ENCODE results near the gene DHRS3. TPM values are rescaled to one million over a fixed set of nuclear protein-coding genes. Genes with fewer than 3 reads are reported as not detected.

DHRS3 gene
- total and polyA plus RNA-seq, 2 donors = 20.5 to 56.8 TPM

DNA sequence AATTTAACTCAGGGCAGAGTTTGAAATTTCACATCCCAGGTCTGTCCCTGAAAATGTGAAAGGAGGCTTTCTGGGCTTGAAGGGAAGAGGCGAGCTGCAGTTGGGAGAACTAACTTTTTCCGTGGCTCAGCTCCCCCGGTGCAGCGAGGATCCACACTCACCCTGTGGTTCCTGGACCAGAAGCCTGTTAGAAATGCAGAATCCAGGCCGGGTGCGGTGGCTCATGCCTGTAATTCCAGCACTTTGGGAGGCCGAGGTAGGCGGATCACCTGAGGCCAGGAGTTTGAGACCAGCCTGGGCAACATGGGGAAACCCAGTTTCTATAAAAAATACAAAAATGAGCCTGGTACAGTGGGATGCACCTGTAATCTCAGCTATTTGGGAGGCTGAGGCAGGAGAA, 2.9 kb upstream of the DHRS3 start:
- 97% methylated on average over 8 of the region's 8 CpGs for WGBS
- Histone ChIP-seq H3K4me3 (ENCODE audit: low read length in 2 of 2) (no peak overlapping the region), H3K27ac (ENCODE audit: low read depth in 1 of 2, low read length in 1 of 2) (no peak overlapping the region)

DNA sequence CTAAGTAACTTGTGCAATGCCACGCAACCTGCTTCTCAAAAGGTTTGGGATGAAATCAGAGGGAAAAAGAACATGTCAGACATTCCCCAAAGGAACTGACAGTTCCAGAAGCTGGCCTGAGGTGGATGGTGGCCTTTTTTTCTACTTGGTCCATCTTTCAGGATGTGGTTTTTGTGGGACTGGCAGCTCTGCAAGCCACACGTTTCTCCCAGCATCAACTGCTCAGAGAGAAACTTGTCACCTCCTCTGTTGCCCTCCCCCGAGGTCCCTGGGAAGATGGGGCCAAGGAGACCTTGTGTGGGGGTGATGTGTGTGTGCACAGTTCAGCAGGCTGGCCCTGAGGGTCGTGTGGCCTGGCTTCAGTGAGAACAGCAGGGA, 2.5 kb upstream of the DHRS3 start:
- peaks cover 0 to 42% of the 10 kb centered on the region in 2 donors for H3K27me3 ChIP-seq (ENCODE audit: control insufficient read depth in 2 of 2, insufficient read depth in 1 of 2, low read length in 1 of 2)
- H3K9me3 ChIP-seq (ENCODE audit: control insufficient read depth in 2 of 2, insufficient read depth in 1 of 2, low read length in 1 of 2) = no peaks in the 10 kb centered on the region
- WGBS = 22% methylated on average over 4 of the region's 4 CpGs
- no peak overlapping the region for H3K27ac ChIP-seq (ENCODE audit: low read depth in 1 of 2, low read length in 1 of 2)
- H3K4me3 ChIP-seq (ENCODE audit: low read length in 2 of 2) = no peak overlapping the region
- peak in 1 of 9 donors; percentile 47 for DNase-seq (ENCODE audit: low read depth in 6 of 9, low spot score in 9 of 9)
- no peaks in the 10 kb centered on the region for H3K36me3 ChIP-seq (ENCODE audit: control insufficient read depth in 2 of 2, insufficient read depth in 2 of 2, low read length in 1 of 2)
- H3K4me1 ChIP-seq (ENCODE audit: control insufficient read depth in 2 of 2, insufficient read depth in 2 of 2, low read length in 2 of 2) = peaks cover 20 to 49% of the 10 kb centered on the region in 2 donors

More for the DNA sequence above, 2.9 kb upstream of the DHRS3 start:
- H3K36me3 ChIP-seq (ENCODE audit: control insufficient read depth in 2 of 2, insufficient read depth in 2 of 2, low read length in 1 of 2) = no peaks in the 10 kb centered on the region
- peaks cover 0 to 37% of the 10 kb centered on the region in 2 donors for H3K27me3 ChIP-seq (ENCODE audit: control insufficient read depth in 2 of 2, insufficient read depth in 1 of 2, low read length in 1 of 2)
- no peaks in the 10 kb centered on the region for H3K9me3 ChIP-seq (ENCODE audit: control insufficient read depth in 2 of 2, insufficient read depth in 1 of 2, low read length in 1 of 2)
- H3K4me1 ChIP-seq (ENCODE audit: control insufficient read depth in 2 of 2, insufficient read depth in 2 of 2, low read length in 2 of 2) = peaks cover 20 to 46% of the 10 kb centered on the region in 2 donors
- DNase-seq (ENCODE audit: low read depth in 6 of 9, low spot score in 9 of 9) = no peak

DNA sequence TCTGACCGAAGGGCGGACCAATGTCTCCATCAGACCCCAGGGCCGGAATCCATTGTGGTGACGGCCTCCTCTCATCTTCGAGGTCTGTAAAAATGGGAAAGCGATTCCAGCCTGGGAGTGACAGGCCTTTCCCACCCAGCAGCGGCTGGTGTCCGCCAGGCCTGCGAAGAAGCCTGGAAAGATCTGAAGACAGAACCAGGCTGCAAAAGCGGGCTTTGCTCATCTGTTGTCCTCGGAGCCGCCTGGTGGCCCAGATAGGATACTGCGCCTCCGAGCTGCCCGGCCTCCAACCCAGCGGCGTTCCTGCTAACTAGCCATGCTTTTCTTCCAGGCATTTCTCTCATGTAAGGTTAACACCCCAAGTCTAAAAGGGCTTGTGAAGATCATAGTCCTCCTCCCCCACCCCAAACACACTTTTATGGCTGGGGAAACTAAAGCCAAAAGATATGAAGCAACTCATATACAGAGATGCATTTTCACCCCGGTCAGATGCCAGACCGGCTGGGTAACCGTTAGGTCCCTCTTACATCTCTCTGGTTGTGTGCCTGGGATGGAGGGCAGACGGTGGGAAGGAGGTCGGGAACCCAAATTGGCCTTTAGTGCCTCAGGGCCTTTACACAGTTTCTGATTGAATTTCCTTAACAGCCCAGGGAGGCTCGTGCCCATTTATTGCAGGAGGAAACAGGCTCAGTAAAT, 1.9 kb upstream of the DHRS3 start:
- no peaks in the 10 kb centered on the region for H3K9me3 ChIP-seq (ENCODE audit: control insufficient read depth in 2 of 2, insufficient read depth in 1 of 2, low read length in 1 of 2)
- H3K4me3 ChIP-seq (ENCODE audit: low read length in 2 of 2) = peak overlapping the region; percentile 64 to 83
- peaks cover 20 to 49% of the 10 kb centered on the region in 2 donors for H3K4me1 ChIP-seq (ENCODE audit: control insufficient read depth in 2 of 2, insufficient read depth in 2 of 2, low read length in 2 of 2)
- peak overlapping the region in 1 of 2 donors; percentile 91 for H3K27ac ChIP-seq (ENCODE audit: low read depth in 1 of 2, low read length in 1 of 2)
- WGBS = 14% methylated on average over 23 of the region's 23 CpGs
- no peaks in the 10 kb centered on the region for H3K36me3 ChIP-seq (ENCODE audit: control insufficient read depth in 2 of 2, insufficient read depth in 2 of 2, low read length in 1 of 2)
- peaks cover 0 to 47% of the 10 kb centered on the region in 2 donors for H3K27me3 ChIP-seq (ENCODE audit: control insufficient read depth in 2 of 2, insufficient read depth in 1 of 2, low read length in 1 of 2)
- DNase-seq (ENCODE audit: low read depth in 6 of 9, low spot score in 9 of 9) = peak in 6 of 9 donors; percentile 60 to 85 (median 72)

- H3K27ac ChIP-seq (ENCODE audit: low read depth in 1 of 2, low read length in 1 of 2) = peak overlapping the region; percentile 84 to 91
- no peaks in the 10 kb centered on the region for H3K9me3 ChIP-seq (ENCODE audit: control insufficient read depth in 2 of 2, insufficient read depth in 1 of 2, low read length in 1 of 2)
- DNase-seq (ENCODE audit: low read depth in 6 of 9, low spot score in 9 of 9) = peak in 4 of 9 donors; percentile 42 to 75 (median 47)
- H3K36me3 ChIP-seq (ENCODE audit: control insufficient read depth in 2 of 2, insufficient read depth in 2 of 2, low read length in 1 of 2) = no peaks in the 10 kb centered on the region
- 5% methylated on average over 30 of the region's 30 CpGs for WGBS
- H3K4me1 ChIP-seq (ENCODE audit: control insufficient read depth in 2 of 2, insufficient read depth in 2 of 2, low read length in 2 of 2) = peaks cover 20 to 49% of the 10 kb centered on the region in 2 donors
- peak overlapping the region; percentile 64 to 83 for H3K4me3 ChIP-seq (ENCODE audit: low read length in 2 of 2)
- H3K27me3 ChIP-seq (ENCODE audit: control insufficient read depth in 2 of 2, insufficient read depth in 1 of 2, low read length in 1 of 2) = peaks cover 0 to 52% of the 10 kb centered on the region in 2 donors
These were observed 1.2 kb upstream of the DHRS3 start for GRCh38 chr1:12618965-12619791.

DNA sequence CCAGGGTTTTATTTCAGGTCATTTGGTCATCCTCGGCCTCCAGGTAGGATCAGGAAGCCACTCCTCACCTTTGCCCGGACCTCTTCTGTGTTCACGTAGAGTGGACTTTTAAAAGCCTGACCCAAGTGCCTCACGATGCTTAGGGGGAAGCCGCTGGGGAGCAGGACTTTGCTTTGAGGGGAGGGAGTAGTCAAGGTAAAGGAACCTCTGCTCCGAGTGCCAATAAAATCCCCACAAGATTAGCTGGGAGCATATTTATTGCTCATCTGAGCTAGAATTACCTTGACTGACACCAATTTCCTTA, 603 bp upstream of the DHRS3 start:
- Histone ChIP-seq H3K27ac (ENCODE audit: low read depth in 1 of 2, low read length in 1 of 2) (peak overlapping the region; percentile 84 to 91), H3K4me1 (ENCODE audit: control insufficient read depth in 2 of 2, insufficient read depth in 2 of 2, low read length in 2 of 2) (peaks cover 20 to 49% of the 10 kb centered on the region in 2 donors), H3K4me3 (ENCODE audit: low read length in 2 of 2) (peak overlapping the region; percentile 64 to 83), H3K36me3 (ENCODE audit: control insufficient read depth in 2 of 2, insufficient read depth in 2 of 2, low read length in 1 of 2) (no peaks in the 10 kb centered on the region), H3K9me3 (ENCODE audit: control insufficient read depth in 2 of 2, insufficient read depth in 1 of 2, low read length in 1 of 2) (no peaks in the 10 kb centered on the region), H3K27me3 (ENCODE audit: control insufficient read depth in 2 of 2, insufficient read depth in 1 of 2, low read length in 1 of 2) (peaks cover 0 to 52% of the 10 kb centered on the region in 2 donors)
- DNase-seq (ENCODE audit: low read depth in 6 of 9, low spot score in 9 of 9) = no peak
- WGBS = 4% methylated on average over 6 of the region's 6 CpGs

GRCh38 chr1:12617511-12617900, 504 bp downstream of the DHRS3 start:
- peak overlapping the region; percentile 64 to 83 for H3K4me3 ChIP-seq (ENCODE audit: low read length in 2 of 2)
- H3K9me3 ChIP-seq (ENCODE audit: control insufficient read depth in 2 of 2, insufficient read depth in 1 of 2, low read length in 1 of 2) = no peaks in the 10 kb centered on the region
- H3K27me3 ChIP-seq (ENCODE audit: control insufficient read depth in 2 of 2, insufficient read depth in 1 of 2, low read length in 1 of 2) = peaks cover 0 to 52% of the 10 kb centered on the region in 2 donors
- no peaks in the 10 kb centered on the region for H3K36me3 ChIP-seq (ENCODE audit: control insufficient read depth in 2 of 2, insufficient read depth in 2 of 2, low read length in 1 of 2)
- H3K27ac ChIP-seq (ENCODE audit: low read depth in 1 of 2, low read length in 1 of 2) = peak overlapping the region; percentile 84 to 91
- 0% methylated on average over 13 of the region's 13 CpGs for WGBS
- H3K4me1 ChIP-seq (ENCODE audit: control insufficient read depth in 2 of 2, insufficient read depth in 2 of 2, low read length in 2 of 2) = peaks cover 20 to 49% of the 10 kb centered on the region in 2 donors
- peak in 4 of 9 donors; percentile 39 to 75 (median 44) for DNase-seq (ENCODE audit: low read depth in 6 of 9, low spot score in 9 of 9)

- Histone ChIP-seq H3K27ac (ENCODE audit: low read depth in 1 of 2, low read length in 1 of 2) (peak overlapping the region; percentile 83 to 84), H3K27me3 (ENCODE audit: control insufficient read depth in 2 of 2, insufficient read depth in 1 of 2, low read length in 1 of 2) (peaks cover 0 to 52% of the 10 kb centered on the region in 2 donors), H3K9me3 (ENCODE audit: control insufficient read depth in 2 of 2, insufficient read depth in 1 of 2, low read length in 1 of 2) (no peaks in the 10 kb centered on the region), H3K36me3 (ENCODE audit: control insufficient read depth in 2 of 2, insufficient read depth in 2 of 2, low read length in 1 of 2) (no peaks in the 10 kb centered on the region), H3K4me3 (ENCODE audit: low read length in 2 of 2) (peak overlapping the region; percentile 64 to 83), H3K4me1 (ENCODE audit: control insufficient read depth in 2 of 2, insufficient read depth in 2 of 2, low read length in 2 of 2) (peaks cover 20 to 49% of the 10 kb centered on the region in 2 donors)
- peak in 2 of 9 donors; percentile 21 to 41 for DNase-seq (ENCODE audit: low read depth in 6 of 9, low spot score in 9 of 9)
- WGBS = 5% methylated on average over 53 of the region's 53 CpGs
These were observed 1.2 kb downstream of the DHRS3 start for GRCh38 chr1:12616709-12617373.

GRCh38 chr1:12615865-12616708, 1.9 kb downstream of the DHRS3 start:
- peaks cover 20 to 49% of the 10 kb centered on the region in 2 donors for H3K4me1 ChIP-seq (ENCODE audit: control insufficient read depth in 2 of 2, insufficient read depth in 2 of 2, low read length in 2 of 2)
- peak overlapping the region; percentile 64 to 83 for H3K4me3 ChIP-seq (ENCODE audit: low read length in 2 of 2)
- WGBS = 50% methylated on average over 17 of the region's 17 CpGs
- H3K36me3 ChIP-seq (ENCODE audit: control insufficient read depth in 2 of 2, insufficient read depth in 2 of 2, low read length in 1 of 2) = no peaks in the 10 kb centered on the region
- peak overlapping the region; percentile 20 to 83 for H3K27ac ChIP-seq (ENCODE audit: low read depth in 1 of 2, low read length in 1 of 2)
- DNase-seq (ENCODE audit: low read depth in 6 of 9, low spot score in 9 of 9) = peak in 1 of 9 donors; percentile 39
- H3K27me3 ChIP-seq (ENCODE audit: control insufficient read depth in 2 of 2, insufficient read depth in 1 of 2, low read length in 1 of 2) = peaks cover 0 to 52% of the 10 kb centered on the region in 2 donors
- no peaks in the 10 kb centered on the region for H3K9me3 ChIP-seq (ENCODE audit: control insufficient read depth in 2 of 2, insufficient read depth in 1 of 2, low read length in 1 of 2)
